Jurkat, Clone E6-1 (cell line): Measurements from ENCODE around the gene CNDP2.

ENCODE experiments used
- DNase-seq: peaks from one replicate; pipeline ENCODE4 v3.0.0-alpha.2; 2011; ENCODE audit warnings: low read depth, low spot score
- H3K4me3 ChIP-seq: 2 replicates; pipeline ENCODE4 v1.5.1; 2011; ENCODE audit warnings: mild to moderate bottlenecking, low read length, control low read depth, moderate library complexity

Gene CNDP2

DNA sequence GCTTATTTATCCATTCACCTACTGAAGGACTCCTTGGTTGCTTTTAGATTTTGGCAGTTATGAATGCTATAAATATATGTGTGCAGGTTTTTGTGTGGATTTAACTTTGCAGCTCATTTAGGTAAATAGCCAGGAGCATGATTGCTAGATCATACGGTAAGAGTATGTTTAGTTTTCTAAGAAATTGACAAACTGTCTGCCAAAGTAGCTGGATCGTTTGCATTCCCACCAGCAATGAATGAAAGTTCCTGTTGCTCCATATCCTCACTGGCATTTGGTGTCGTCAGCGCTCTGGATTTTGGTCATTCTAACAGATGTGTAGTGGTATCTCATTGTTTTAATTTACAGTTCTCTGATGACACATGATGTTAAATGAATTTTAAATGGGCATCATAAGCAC is 30.4 kb upstream of the CNDP2 start:
- no peak for DNase-seq
- no peak overlapping the region for H3K4me3 ChIP-seq

DNA sequence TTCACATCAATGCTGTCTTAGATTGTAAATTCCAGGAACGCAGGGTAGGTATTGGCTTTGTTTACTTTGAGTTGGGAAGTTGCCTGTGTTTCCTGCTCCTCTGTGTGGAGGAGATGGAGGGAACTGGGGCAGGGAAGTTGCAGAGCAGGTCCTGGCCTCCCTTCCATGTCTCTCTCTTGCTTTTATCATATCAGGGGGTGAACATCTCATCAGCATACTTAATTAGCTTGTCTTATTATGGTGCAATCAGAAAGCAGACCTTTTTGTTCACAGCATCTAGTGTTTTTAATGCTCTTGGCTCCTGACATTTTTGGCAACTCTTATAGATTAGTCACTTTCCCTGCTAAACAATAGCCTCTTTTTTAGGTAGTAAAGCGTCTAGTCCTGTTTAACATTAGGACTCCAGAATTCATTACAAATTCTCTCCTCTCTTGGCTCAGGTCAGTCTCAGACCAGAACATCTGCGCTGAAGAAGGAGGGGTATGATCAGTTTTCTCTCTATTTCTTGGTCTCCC is 27.6 kb upstream of the CNDP2 start:
- no peak overlapping the region for H3K4me3 ChIP-seq
- no peak for DNase-seq

- no peak overlapping the region for H3K4me3 ChIP-seq
- DNase-seq: no peak
These were observed 23.9 kb upstream of the CNDP2 start for GRCh38 chr18:74472312-74472711.

GRCh38 chr18:74473976-74474640 is 22.1 kb upstream of the CNDP2 start:
- no peak overlapping the region for H3K4me3 ChIP-seq
- DNase-seq: no peak

DNA sequence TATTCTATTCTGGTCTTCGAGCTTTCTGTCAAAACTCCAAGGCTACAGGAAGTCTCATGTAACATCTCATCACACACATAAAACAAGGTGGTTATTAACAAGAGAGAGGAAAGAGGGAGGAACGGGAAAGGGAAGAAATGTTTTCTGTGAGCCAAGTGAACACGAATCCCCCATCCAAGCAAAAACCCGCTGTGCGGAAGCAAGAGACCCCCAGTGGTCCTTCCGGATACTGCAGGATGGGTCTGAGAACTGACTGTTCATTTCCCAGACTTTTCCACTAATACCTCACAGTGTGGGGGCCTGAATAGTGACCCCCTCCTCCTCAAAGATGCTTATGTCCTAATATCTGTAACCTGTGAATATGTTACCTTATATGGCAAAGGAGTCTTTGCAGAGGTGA is 20.0 kb upstream of the CNDP2 start:
- H3K4me3 ChIP-seq: no peak overlapping the region
- DNase-seq: no peak

DNA sequence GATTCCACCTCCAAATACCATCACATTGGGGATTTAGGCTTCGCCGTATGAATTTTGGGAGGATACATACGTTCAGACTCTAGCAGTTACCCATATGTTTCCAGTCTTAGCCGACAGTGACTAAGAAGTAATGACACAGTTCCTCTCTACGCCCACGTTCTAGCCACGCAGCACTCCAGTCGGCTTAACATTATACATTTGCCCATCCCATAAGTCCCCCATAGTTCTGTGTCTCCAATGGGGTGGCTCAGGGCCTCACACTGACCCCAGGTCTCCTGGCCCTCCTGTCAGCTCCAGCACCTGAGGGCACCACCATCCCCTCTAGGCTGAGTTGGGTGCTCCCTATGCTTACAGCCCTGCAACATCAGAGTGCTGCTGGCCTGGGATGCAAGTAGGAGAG is 18.4 kb upstream of the CNDP2 start:
- no peak for DNase-seq
- no peak overlapping the region for H3K4me3 ChIP-seq

DNA sequence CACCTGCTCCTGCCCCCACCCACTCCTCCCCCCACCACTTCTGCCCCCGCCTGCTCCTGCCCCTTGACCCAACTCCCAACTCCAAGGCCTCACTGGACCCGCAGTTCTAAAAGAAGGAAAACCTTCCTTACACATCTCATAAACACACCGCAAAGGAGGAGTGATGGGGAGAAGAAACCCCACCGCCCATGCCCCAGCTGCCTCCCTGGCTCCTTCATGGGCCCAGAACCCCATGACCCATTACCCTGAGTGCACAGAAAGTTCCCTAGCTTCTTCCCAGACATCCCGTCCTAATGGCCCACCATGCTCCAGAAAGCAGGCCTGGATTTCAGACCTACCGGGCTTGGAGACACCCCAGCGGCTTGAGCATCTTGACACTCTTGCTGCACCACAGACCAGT is 17.8 kb upstream of the CNDP2 start:
- H3K4me3 ChIP-seq: no peak overlapping the region
- no peak for DNase-seq

GRCh38 chr18:74478880-74479279 is 17.3 kb upstream of the CNDP2 start:
- DNase-seq: no peak
- no peak overlapping the region for H3K4me3 ChIP-seq

- DNase-seq: no peak
- no peak overlapping the region for H3K4me3 ChIP-seq
These were observed 16.5 kb upstream of the CNDP2 start for GRCh38 chr18:74479486-74480148.

DNA sequence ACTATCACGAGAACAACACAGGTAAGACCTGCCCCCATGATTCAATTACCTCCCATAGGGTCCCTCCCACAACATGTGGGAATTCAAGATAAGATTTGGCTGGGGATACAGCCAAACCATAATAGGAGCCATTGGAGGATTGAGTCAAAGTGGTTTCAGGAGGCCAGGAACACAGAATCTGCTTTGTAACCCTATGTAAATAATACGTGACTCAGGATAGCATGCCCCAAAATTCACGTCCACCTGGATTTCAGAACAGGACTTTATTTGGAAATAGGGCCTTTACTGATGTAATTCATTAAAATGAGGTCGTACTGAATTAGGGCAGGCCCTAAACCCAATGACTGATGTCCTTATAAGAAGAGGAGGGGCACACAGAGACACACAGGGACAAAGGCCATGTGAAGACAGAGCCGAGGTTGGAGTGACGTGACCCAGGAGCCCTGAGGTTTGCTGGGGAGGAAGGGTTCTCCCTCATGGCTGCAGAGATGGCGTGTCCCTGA is 16.0 kb upstream of the CNDP2 start:
- DNase-seq: no peak

GRCh38 chr18:74482697-74483096 is 13.5 kb upstream of the CNDP2 start:
- H3K4me3 ChIP-seq: no peak overlapping the region
- no peak for DNase-seq

More for the DNA sequence above, 16.0 kb upstream of the CNDP2 start:
- no peak overlapping the region for H3K4me3 ChIP-seq

DNA sequence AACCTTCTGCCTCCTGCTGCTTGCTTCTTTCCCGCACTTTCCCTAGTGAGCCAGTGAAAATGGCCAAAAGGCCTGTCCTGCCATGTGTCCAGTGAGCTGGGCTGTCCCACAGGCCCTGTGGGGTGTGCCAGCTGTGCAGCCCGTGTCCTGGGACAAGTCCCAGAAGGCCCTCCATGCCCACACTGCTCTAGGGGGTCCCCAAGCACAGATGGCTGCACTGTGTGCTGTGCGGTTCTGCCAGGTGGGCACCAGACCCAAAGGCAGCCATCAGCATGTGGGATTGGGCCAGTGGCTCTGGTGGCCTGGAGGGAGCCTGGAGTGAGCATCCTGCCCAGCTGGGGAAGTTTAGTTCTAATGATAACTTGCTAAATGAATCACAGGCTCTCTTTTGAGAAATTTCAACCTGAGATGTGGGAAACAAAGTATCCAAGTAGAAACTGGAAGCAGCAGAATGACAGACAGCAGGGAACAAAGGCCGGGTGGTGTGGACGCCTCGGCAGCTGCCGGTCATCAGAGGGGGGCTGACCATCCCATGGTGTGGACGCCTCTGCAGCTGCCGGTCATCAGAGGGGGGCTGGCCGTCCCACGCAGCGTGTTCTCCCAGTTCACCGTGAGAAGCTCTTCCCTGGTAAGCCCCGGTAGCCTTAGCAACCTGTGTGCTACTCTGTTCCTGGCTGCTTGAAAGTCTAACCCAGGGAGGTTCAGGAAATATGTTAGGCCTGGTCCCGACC is 9.9 kb upstream of the CNDP2 start:
- H3K4me3 ChIP-seq: no peak overlapping the region
- DNase-seq: no peak

- DNase-seq: no peak
- H3K4me3 ChIP-seq: no peak overlapping the region
These were observed 7.8 kb upstream of the CNDP2 start for GRCh38 chr18:74488354-74488753.

DNA sequence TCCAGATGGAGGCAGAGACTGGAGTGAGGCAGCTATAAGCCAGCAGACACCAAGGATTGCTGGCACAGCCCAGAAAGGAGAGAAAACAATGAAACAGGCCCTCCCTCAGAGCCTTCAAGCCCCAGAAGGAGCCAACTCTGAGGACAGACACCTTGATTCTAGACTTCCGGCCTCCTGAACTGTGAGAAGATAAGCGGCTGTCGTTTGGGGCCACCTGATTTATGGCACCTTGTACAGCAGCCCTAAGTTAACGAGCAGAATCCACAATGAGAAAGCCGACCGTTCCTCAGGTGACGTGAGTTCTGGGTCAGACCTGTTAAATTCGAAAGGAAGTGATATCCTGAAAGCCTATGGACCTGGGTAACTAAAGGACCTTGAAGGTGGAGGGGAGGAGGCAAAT is 7.3 kb upstream of the CNDP2 start:
- no peak overlapping the region for H3K4me3 ChIP-seq
- DNase-seq: no peak

DNA sequence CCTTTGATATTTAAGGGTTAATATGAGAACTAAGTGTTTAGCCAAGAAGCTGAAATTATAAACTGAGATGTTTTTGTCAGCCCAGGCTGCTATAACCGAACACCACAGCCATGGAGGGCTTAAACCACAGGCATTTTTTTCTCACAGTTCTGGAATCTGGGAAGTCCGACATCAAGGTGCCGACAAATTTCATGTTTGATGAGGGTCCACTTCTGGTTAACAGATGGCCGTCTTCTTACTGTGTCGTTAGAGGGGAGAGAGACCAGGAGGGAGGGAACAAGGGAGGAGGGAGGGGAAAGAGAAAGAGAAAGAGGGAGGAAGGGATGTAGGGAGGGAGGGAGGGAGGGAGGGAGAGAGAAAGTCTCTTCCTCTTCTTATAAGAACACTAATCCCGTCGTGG is 6.5 kb upstream of the CNDP2 start:
- no peak for DNase-seq
- H3K4me3 ChIP-seq: no peak overlapping the region

DNA sequence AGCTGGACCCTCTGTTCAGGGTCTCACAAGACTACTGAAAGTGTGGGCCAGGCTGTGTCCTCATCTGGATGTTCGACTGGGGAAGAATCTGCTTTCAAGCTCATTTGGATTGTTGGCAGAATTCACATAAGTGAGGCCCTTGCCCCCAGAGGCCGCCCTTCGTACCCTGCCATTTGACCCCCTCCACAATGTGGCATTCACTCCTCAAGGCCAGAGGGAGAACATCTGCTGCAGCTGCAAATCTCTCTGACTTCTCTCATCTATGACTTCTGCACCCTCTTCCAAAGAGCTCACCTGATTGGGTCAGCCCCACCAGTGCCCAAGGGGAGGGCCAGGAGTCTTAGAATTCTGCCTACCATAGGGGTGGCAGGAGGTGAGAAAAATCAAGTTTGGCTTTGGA is 3.9 kb upstream of the CNDP2 start:
- no peak for DNase-seq
- no peak overlapping the region for H3K4me3 ChIP-seq

GRCh38 chr18:74493689-74494088 is 2.5 kb upstream of the CNDP2 start:
- no peak overlapping the region for H3K4me3 ChIP-seq
- peak; percentile 81 for DNase-seq

GRCh38 chr18:74494514-74494913 is 1.6 kb upstream of the CNDP2 start:
- no peak for DNase-seq
- H3K4me3 ChIP-seq: no peak overlapping the region

GRCh38 chr18:74496508-74497323 is 553 bp downstream of the CNDP2 start:
- H3K4me3 ChIP-seq: peak overlapping the region; percentile 77
- no peak for DNase-seq
